K562 (cell line): ENCODE measurements around the gene LPA. TPM values are rescaled to one million over a fixed set of nuclear protein-coding genes. Genes with fewer than 3 reads are reported as not detected.

Experiments used
- E2F3 ChIP-seq: fragments of 250-450 bp; sonication (Bioruptor Pico); IDR thresholded peaks from 2 replicates; pipeline ENCODE4 v1.4.0; 2020; ENCODE audit warnings: mild to moderate bottlenecking
- EGR1 ChIP-seq: fragments of 450-650 bp; conservative IDR thresholded peaks from 2 replicates; pipeline ENCODE4 v1.6.1; 2017; ENCODE audit warnings: mild to moderate bottlenecking
- HCFC1 ChIP-seq: IDR thresholded peaks from 2 replicates; pipeline ENCODE4 v1.6.1; 2012; ENCODE audit warnings: low read depth, low read length, improper control_type of control experiment
- HEY1 ChIP-seq: fragments of 250-450 bp; sonication (Bioruptor Pico); IDR thresholded peaks from 2 replicates; pipeline ENCODE4 v1.5.0; 2020; ENCODE audit warnings: mild to moderate bottlenecking, moderate library complexity, borderline replicate concordance
- HLTF ChIP-seq: fragments of 450-650 bp; IDR thresholded peaks from 2 replicates; pipeline ENCODE4 v1.6.1; 2016
- HNRNPL ChIP-seq: fragments of 200-400 bp; formaldehyde crosslinking; IDR thresholded peaks from 2 replicates; pipeline ENCODE4 v1.6.1; 2017; ENCODE audit warnings: low read depth, mild to moderate bottlenecking, low read length
- IRF2 ChIP-seq: sonication (generic); formaldehyde crosslinking; IDR thresholded peaks from 2 replicates; pipeline ENCODE4 v1.8.1; 2022; ENCODE audit warnings: mild to moderate bottlenecking, missing genetic modification reagents
- KHSRP ChIP-seq: fragments of 450-650 bp; IDR thresholded peaks from 2 replicates; pipeline ENCODE4 v1.6.1; 2017
- SETDB1 ChIP-seq: IDR thresholded peaks from one replicate; pipeline ENCODE4 v1.6.1; 2012; ENCODE audit warnings: low read length, control low read depth, inconsistent platforms
- SMARCB1 ChIP-seq: IDR thresholded peaks from 2 replicates; pipeline ENCODE4 v1.6.1; 2011; ENCODE audit warnings: improper control_type of control experiment, low read depth; ENCODE audit not compliant: insufficient read length
- SRSF9 ChIP-seq: fragments of 200-400 bp; formaldehyde crosslinking; IDR thresholded peaks from 2 replicates; pipeline ENCODE4 v1.6.1; 2017; ENCODE audit warnings: low read depth, low read length, borderline replicate concordance
- TEAD1 ChIP-seq, 2 experiments: fragments of 450-650 bp in 1 of 2; sonication (generic) in 1 of 2; formaldehyde crosslinking; IDR thresholded peaks; 2 replicates each; pipeline versions ENCODE4 v1.4.0 to v1.8.0; 2020 to 2022; ENCODE audit warnings: mild to moderate bottlenecking in 2 of 2, missing genetic modification reagents in 1 of 2
- ZBTB12 ChIP-seq: fragments of 250-450 bp; sonication (Bioruptor Pico); IDR thresholded peaks from 2 replicates; pipeline ENCODE4 v1.4.0; 2020
- ZNF146 ChIP-seq: IDR thresholded peaks from one replicate; pipeline ENCODE4 v1.6.1; 2018; ENCODE audit warnings: missing compliant biosample characterization; ENCODE audit not compliant: unreplicated experiment
- ZNF347 ChIP-seq: fragments of 450-650 bp; formaldehyde crosslinking; IDR thresholded peaks from 2 replicates; pipeline ENCODE4 v1.4.0; 2020; ENCODE audit warnings: low read depth, mild to moderate bottlenecking, moderate library complexity
- ZZZ3 ChIP-seq: fragments of 450-650 bp; IDR thresholded peaks from 2 replicates; pipeline ENCODE4 v1.6.1; 2016; ENCODE audit warnings: antibody characterized with exemption, mild to moderate bottlenecking, moderate library complexity
- polyA plus RNA-seq, 8 experiments: library from polyadenylated mRNA; depleted of rRNA in 4 of 8; stranded (reverse) in 5 of 8; unstranded in 3 of 8; fragments of >200 nt; fragmentation: Nextera tagmentation in 2 of 8; fragmentation: Illumina TruSeq in 1 of 8; extraction: Ambion mirVana in 2 of 8; extraction: Trizol in 1 of 8; gene quantifications; 2 replicates each; pipeline versions ENCODE4 v1.2.1 to v1.2.3, GENCODE V29; 2011 to 2014; ENCODE audit warnings: inconsistent platforms in 1 of 8, missing spikeins in 1 of 8
- total RNA-seq, 7 experiments: library from RNA; depleted of rRNA in 6 of 7; stranded (reverse); fragments of >200 nt in 6 of 7; fragmentation: Illumina TruSeq in 2 of 7; extraction: Trizol in 2 of 7; gene quantifications; 2 replicates each; pipeline versions ENCODE4 v1.2.1 to v1.2.3, GENCODE V29; 2011 to 2021; ENCODE audit warnings: low replicate concordance in 1 of 7
- TF ChIP-seq, protein P1 (sequence below): fragments of 450-650 bp; formaldehyde crosslinking; conservative IDR thresholded peaks from 2 replicates; pipeline ENCODE4 v1.4.0; 2022; ENCODE audit warnings: mild to moderate bottlenecking, missing genetic modification characterization
- TF ChIP-seq, protein P2 (sequence below): sonication (generic); formaldehyde crosslinking; IDR thresholded peaks from 2 replicates; pipeline ENCODE4 v1.8.1; 2023; ENCODE audit warnings: missing genetic modification reagents, mild to moderate bottlenecking, borderline replicate concordance
- TF ChIP-seq, protein P3 (sequence below), 3 experiments: IDR thresholded peaks in 2 of 3; conservative IDR thresholded peaks in 1 of 3; 2 replicates each; pipeline ENCODE4 v1.5.1; 2011 to 2012; ENCODE audit warnings: low read length in 3 of 3, mild to moderate bottlenecking in 3 of 3, control low read depth in 2 of 3, improper control_type of control experiment in 1 of 3, inconsistent platforms in 1 of 3, low read depth in 1 of 3, mixed read lengths in 1 of 3, moderate library complexity in 1 of 3; ENCODE audit not compliant: insufficient read depth in 2 of 3

LPA gene
- total and polyA plus RNA-seq, 9 of the 15 experiments (the other 6 are each of a cell fraction or from before 2014, with no cell fraction given), result 0.01 to 0.18 (median 0.07) TPM; not detected in 6

GRCh38 chr6:160520043-160520904 is 143.8 kb downstream of the LPA start (continued):
- TF ChIP-seq, protein P1, sequence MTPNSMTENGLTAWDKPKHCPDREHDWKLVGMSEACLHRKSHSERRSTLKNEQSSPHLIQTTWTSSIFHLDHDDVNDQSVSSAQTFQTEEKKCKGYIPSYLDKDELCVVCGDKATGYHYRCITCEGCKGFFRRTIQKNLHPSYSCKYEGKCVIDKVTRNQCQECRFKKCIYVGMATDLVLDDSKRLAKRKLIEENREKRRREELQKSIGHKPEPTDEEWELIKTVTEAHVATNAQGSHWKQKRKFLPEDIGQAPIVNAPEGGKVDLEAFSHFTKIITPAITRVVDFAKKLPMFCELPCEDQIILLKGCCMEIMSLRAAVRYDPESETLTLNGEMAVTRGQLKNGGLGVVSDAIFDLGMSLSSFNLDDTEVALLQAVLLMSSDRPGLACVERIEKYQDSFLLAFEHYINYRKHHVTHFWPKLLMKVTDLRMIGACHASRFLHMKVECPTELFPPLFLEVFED (CRISPR knock-in tag), result no peak
- TF ChIP-seq SRSF9 (no peak), E2F3 (CRISPR knock-in tag) (peak; percentile 53; the same call in 1 of the 2 replicates), HNRNPL (no peak), EGR1 (0 out of 2 replicates have a peak, but pooled peaks have one; percentile 50), HCFC1 (peak; percentile 59; the same call in 1 of the 2 replicates), IRF2 (no peak), ZNF347 (CRISPR knock-in tag) (no peak), ZZZ3 (no peak), ZNF146 (CRISPR knock-in tag) (no peak), HLTF (peak; percentile 72; the same call in 1 of the 2 replicates), SMARCB1 (no peak), KHSRP (no peak), ZBTB12 (CRISPR knock-in tag) (peak; percentile 75; the same call in 1 of the 2 replicates), HEY1 (CRISPR knock-in tag) (no peak), SETDB1 (no peak), TEAD1 (CRISPR knock-in tag; IDR thresholded peaks at IDR 0.05) (no peak; a peak in 1 of 4 replicates)
- TF ChIP-seq, protein P2, sequence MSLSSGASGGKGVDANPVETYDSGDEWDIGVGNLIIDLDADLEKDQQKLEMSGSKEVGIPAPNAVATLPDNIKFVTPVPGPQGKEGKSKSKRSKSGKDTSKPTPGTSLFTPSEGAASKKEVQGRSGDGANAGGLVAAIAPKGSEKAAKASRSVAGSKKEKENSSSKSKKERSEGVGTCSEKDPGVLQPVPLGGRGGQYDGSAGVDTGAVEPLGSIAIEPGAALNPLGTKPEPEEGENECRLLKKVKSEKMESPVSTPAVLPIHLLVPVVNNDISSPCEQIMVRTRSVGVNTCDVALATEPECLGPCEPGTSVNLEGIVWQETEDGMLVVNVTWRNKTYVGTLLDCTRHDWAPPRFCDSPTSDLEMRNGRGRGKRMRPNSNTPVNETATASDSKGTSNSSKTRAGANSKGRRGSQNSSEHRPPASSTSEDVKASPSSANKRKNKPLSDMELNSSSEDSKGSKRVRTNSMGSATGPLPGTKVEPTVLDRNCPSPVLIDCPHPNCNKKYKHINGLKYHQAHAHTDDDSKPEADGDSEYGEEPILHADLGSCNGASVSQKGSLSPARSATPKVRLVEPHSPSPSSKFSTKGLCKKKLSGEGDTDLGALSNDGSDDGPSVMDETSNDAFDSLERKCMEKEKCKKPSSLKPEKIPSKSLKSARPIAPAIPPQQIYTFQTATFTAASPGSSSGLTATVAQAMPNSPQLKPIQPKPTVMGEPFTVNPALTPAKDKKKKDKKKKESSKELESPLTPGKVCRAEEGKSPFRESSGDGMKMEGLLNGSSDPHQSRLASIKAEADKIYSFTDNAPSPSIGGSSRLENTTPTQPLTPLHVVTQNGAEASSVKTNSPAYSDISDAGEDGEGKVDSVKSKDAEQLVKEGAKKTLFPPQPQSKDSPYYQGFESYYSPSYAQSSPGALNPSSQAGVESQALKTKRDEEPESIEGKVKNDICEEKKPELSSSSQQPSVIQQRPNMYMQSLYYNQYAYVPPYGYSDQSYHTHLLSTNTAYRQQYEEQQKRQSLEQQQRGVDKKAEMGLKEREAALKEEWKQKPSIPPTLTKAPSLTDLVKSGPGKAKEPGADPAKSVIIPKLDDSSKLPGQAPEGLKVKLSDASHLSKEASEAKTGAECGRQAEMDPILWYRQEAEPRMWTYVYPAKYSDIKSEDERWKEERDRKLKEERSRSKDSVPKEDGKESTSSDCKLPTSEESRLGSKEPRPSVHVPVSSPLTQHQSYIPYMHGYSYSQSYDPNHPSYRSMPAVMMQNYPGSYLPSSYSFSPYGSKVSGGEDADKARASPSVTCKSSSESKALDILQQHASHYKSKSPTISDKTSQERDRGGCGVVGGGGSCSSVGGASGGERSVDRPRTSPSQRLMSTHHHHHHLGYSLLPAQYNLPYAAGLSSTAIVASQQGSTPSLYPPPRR (CRISPR knock-in tag), result no peak
- TF ChIP-seq, protein P3, sequence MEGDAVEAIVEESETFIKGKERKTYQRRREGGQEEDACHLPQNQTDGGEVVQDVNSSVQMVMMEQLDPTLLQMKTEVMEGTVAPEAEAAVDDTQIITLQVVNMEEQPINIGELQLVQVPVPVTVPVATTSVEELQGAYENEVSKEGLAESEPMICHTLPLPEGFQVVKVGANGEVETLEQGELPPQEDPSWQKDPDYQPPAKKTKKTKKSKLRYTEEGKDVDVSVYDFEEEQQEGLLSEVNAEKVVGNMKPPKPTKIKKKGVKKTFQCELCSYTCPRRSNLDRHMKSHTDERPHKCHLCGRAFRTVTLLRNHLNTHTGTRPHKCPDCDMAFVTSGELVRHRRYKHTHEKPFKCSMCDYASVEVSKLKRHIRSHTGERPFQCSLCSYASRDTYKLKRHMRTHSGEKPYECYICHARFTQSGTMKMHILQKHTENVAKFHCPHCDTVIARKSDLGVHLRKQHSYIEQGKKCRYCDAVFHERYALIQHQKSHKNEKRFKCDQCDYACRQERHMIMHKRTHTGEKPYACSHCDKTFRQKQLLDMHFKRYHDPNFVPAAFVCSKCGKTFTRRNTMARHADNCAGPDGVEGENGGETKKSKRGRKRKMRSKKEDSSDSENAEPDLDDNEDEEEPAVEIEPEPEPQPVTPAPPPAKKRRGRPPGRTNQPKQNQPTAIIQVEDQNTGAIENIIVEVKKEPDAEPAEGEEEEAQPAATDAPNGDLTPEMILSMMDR (IDR thresholded peaks at IDR 0.05 in 2 of 3, conservative IDR thresholded peaks at IDR 0.05 in 1 of 3; ENCODE audit: insufficient read depth in 2 of 3, low read depth in 1 of 3, low read length in 3 of 3), result peak; percentile 4 to 58 (median 32); a peak in 5 of 6 replicates
